Kidney (tissue), 14 donors: ENCODE data around the gene TAS1R3. TPM values are rescaled to one million over a fixed set of nuclear protein-coding genes. Genes with fewer than 3 reads are reported as not detected.
A peak's percentile ranks its signal among the peaks of the same experiment; 100 is the strongest.

ENCODE experiments used
- DNase-seq, 5 donors: peaks; one replicate each; pipeline ENCODE4 v3.0.0-alpha.2; 2013 to 2020
- FAIRE-seq: peaks from 2 replicates; lab custom pipeline; 2012; peaks lifted over from hg19 to GRCh38; lab: Jason Lieb, UNC
- H3K27ac ChIP-seq, 2 donors: one replicate each; pipeline ENCODE4 v1.7.0; 2013; ENCODE audit warnings: low read depth in 2 of 2, low read length in 2 of 2, inconsistent platforms in 1 of 2
- H3K27me3 ChIP-seq: one replicate; pipeline ENCODE4 v1.7.1; 2013; ENCODE audit warnings: low read length, inconsistent platforms; ENCODE audit not compliant: control insufficient read depth, insufficient read depth
- H3K36me3 ChIP-seq, 3 donors: one replicate each; pipeline versions ENCODE4 v1.7.0 to v1.7.1; 2013; ENCODE audit warnings: low read length in 3 of 3, control low read depth in 1 of 3, inconsistent platforms in 1 of 3; ENCODE audit not compliant: insufficient read depth in 3 of 3, control insufficient read depth in 2 of 3
- H3K4me1 ChIP-seq, 3 donors: one replicate each; pipeline versions ENCODE4 v1.7.0 to v1.7.1; 2013; ENCODE audit warnings: low read length in 3 of 3, inconsistent platforms in 1 of 3, low read depth in 1 of 3; ENCODE audit not compliant: control insufficient read depth in 2 of 3, insufficient read depth in 2 of 3
- H3K4me3 ChIP-seq, 3 donors: one replicate each; pipeline versions ENCODE4 v1.7.0 to v1.8.1; 2013; ENCODE audit warnings: low read length in 3 of 3, control low read depth in 1 of 3, inconsistent platforms in 1 of 3
- H3K9ac ChIP-seq, 3 donors: one replicate each; pipeline versions ENCODE4 v1.7.0 to v1.7.1; 2013; ENCODE audit warnings: low read length in 3 of 3, control low read depth in 1 of 3, inconsistent platforms in 1 of 3
- H3K9me3 ChIP-seq, 3 donors: one replicate each; pipeline versions ENCODE4 v1.7.0 to v1.7.1; 2013; ENCODE audit warnings: low read length in 3 of 3, control low read depth in 1 of 3, inconsistent platforms in 1 of 3; ENCODE audit not compliant: control insufficient read depth in 2 of 3, insufficient read depth in 1 of 3
- CTCF ChIP-seq: IDR thresholded peaks from 3 replicates; pipeline ENCODE4 v1.5.1; 2012; ENCODE audit warnings: mild to moderate bottlenecking, moderate library complexity, borderline replicate concordance; ENCODE audit not compliant: insufficient read depth; ENCODE audit errors: extremely low read depth
- intact Hi-C: fragments of 100-400 bp; cut with DNase I; formaldehyde crosslinking; loops from one replicate; pipeline ENCODE4 v1.11.1; 2022
- polyA plus RNA-seq: library from polyadenylated mRNA; stranded (reverse); fragments of 350-450 nt; fragmentation: Illumina TruSeq; extraction: RNeasy Lipid Tissue Mini Kit (QIAGEN cat#74804); gene quantifications from one replicate; pipeline ENCODE4 v1.2.3, GENCODE V29; 2014; ENCODE audit warnings: low read depth, low replicate concordance; ENCODE audit not compliant: insufficient read depth
- total RNA-seq: library from RNA; stranded (reverse); fragmentation: NEBNext Ultra II Directional; extraction: Animal tissue kit (Norgen Biotek cat#: 25700); gene quantifications from one replicate; pipeline ENCODE4 v1.2.1, GENCODE V29; 2021
- donor health status: control.
- donor health status: control.
- donor health status: control.
- donor health status: control.
- donor health status: control.
- donor health status: DM: yes; HTN: yes; CAD: no.
- donor health status: Normal renal cell carcinoma (clear cell type).

Gene TAS1R3
- total and polyA plus RNA-seq, 2 donors from 2014 or later, result 0.15 to 1.3 TPM

GRCh38 chr1:1374589-1374928 lies 43.5 kb downstream of the TAS1R3 start:
- peak overlapping the region; percentile 39 to 84 (median 71) for H3K9ac ChIP-seq
- peak overlapping the region; percentile 80 to 90 for H3K27ac ChIP-seq
- peaks cover 0 to 19% (median 0%) of the 10 kb centered on the region in 3 donors for H3K4me1 ChIP-seq
- H3K9me3 ChIP-seq, result no peaks in the 10 kb centered on the region
- FAIRE-seq (no peak), DNase-seq (peak in 1 of 5 donors; percentile 86)
- intact Hi-C loops, result no loop called here
- TF ChIP-seq CTCF, result no peak
- H3K4me3 ChIP-seq, result peak overlapping the region; percentile 71 to 80 (median 77)
- H3K36me3 ChIP-seq, result no peaks in the 10 kb centered on the region
- no peaks in the 10 kb centered on the region for H3K27me3 ChIP-seq

- Histone ChIP-seq H3K4me1 (peaks cover 0 to 19% (median 0%) of the 10 kb centered on the region in 3 donors), H3K4me3 (peak within 1 kb of the TSS; percentile 71 to 80 (median 77)), H3K9ac (peak within 1 kb of the TSS; percentile 57 to 84 (median 71)), H3K27ac (peak within 1 kb of the TSS; percentile 80 to 90), H3K27me3 (no peaks in the 10 kb centered on the region), H3K36me3 (no peaks in the 10 kb centered on the region), H3K9me3 (no peaks in the 10 kb centered on the region)
- intact Hi-C loops, result no loop called here
- peak; percentile 13 for TF ChIP-seq CTCF
- peak; percentile 99 to 100 (median 99) for DNase-seq
- peak; percentile 98 for FAIRE-seq
These were observed 44.0 kb downstream of the TAS1R3 start, which contains the start of gene AURKAIP1 for GRCh38 chr1:1374929-1375662. AURKAIP1 (minus strand) TSS chr1:1375207; CDS start chr1:1374756, 451 bp downstream.

- H3K27ac ChIP-seq, result no peak overlapping the region
- DNase-seq, result no peak
- no peak for TF ChIP-seq CTCF
These were observed 45.6 kb downstream of the TAS1R3 start for GRCh38 chr1:1376551-1377226.

More at GRCh38 chr1:1376551-1377226, 45.6 kb downstream of the TAS1R3 start:
- peaks cover 0 to 3% (median 0%) of the 10 kb centered on the region in 3 donors for H3K36me3 ChIP-seq
- FAIRE-seq, result no peak
- H3K4me1 ChIP-seq, result peaks cover 0 to 19% (median 0%) of the 10 kb centered on the region in 3 donors
- intact Hi-C loops, result no loop called here
- H3K9ac ChIP-seq, result no peak overlapping the region
- no peaks in the 10 kb centered on the region for H3K27me3 ChIP-seq
- no peaks in the 10 kb centered on the region for H3K9me3 ChIP-seq
- no peak overlapping the region for H3K4me3 ChIP-seq
